Measurements from ENCODE around the gene ACACB.

The ACACB gene

GRCh38 chr12:109278912-109279311, 162.5 kb downstream of the ACACB start:
- Histone ChIP-seq H3K27me3 (ENCODE audit: insufficient read depth, low read depth) (no peaks in the 10 kb centered on the region), H3K9ac (no peak overlapping the region), H2AFZ (ENCODE audit: low read depth) (no peak overlapping the region), H3K79me2 (ENCODE audit: insufficient read depth, low read depth) (no peaks in the 10 kb centered on the region), H4K20me1 (ENCODE audit: insufficient read depth) (no peaks in the 10 kb centered on the region), H3K27ac (no peak overlapping the region), H3K36me3 (ENCODE audit: insufficient read depth) (no peaks in the 10 kb centered on the region), H3K4me1 (ENCODE audit: low read depth, poor library complexity, severe bottlenecking) (no peaks in the 10 kb centered on the region), H3K4me2 (no peak overlapping the region), H3K4me3 (IDR thresholded peaks at IDR 0.05; ENCODE audit: insufficient read depth, low read depth, low read length) (no peak overlapping the region)
- no peak for TF ChIP-seq CTCF (conservative IDR thresholded peaks at IDR 0.05; ENCODE audit: low read depth, low read length)

GRCh38 chr12:109279525-109279924, 163.1 kb downstream of the ACACB start:
- Histone ChIP-seq H3K36me3 (ENCODE audit: insufficient read depth) (no peaks in the 10 kb centered on the region), H2AFZ (ENCODE audit: low read depth) (no peak overlapping the region), H3K9ac (no peak overlapping the region), H4K20me1 (ENCODE audit: insufficient read depth) (no peaks in the 10 kb centered on the region), H3K4me3 (IDR thresholded peaks at IDR 0.05; ENCODE audit: insufficient read depth, low read depth, low read length) (no peak overlapping the region), H3K27me3 (ENCODE audit: insufficient read depth, low read depth) (no peaks in the 10 kb centered on the region), H3K27ac (no peak overlapping the region), H3K4me1 (ENCODE audit: low read depth, poor library complexity, severe bottlenecking) (no peaks in the 10 kb centered on the region), H3K4me2 (no peak overlapping the region), H3K79me2 (ENCODE audit: insufficient read depth, low read depth) (no peaks in the 10 kb centered on the region)
- TF ChIP-seq CTCF (conservative IDR thresholded peaks at IDR 0.05; ENCODE audit: low read depth, low read length): no peak

- Histone ChIP-seq H3K4me1 (ENCODE audit: low read depth, poor library complexity, severe bottlenecking) (no peaks in the 10 kb centered on the region), H3K27ac (no peak overlapping the region), H3K79me2 (ENCODE audit: insufficient read depth, low read depth) (no peaks in the 10 kb centered on the region), H3K4me3 (IDR thresholded peaks at IDR 0.05; ENCODE audit: insufficient read depth, low read depth, low read length) (no peak overlapping the region), H3K27me3 (ENCODE audit: insufficient read depth, low read depth) (no peaks in the 10 kb centered on the region), H3K9ac (no peak overlapping the region), H2AFZ (ENCODE audit: low read depth) (no peak overlapping the region), H3K4me2 (no peak overlapping the region), H3K36me3 (ENCODE audit: insufficient read depth) (no peaks in the 10 kb centered on the region), H4K20me1 (ENCODE audit: insufficient read depth) (no peaks in the 10 kb centered on the region)
- no peak for TF ChIP-seq CTCF (conservative IDR thresholded peaks at IDR 0.05; ENCODE audit: low read depth, low read length)
These were observed 165.1 kb downstream of the ACACB start for GRCh38 chr12:109281452-109281851.

DNA sequence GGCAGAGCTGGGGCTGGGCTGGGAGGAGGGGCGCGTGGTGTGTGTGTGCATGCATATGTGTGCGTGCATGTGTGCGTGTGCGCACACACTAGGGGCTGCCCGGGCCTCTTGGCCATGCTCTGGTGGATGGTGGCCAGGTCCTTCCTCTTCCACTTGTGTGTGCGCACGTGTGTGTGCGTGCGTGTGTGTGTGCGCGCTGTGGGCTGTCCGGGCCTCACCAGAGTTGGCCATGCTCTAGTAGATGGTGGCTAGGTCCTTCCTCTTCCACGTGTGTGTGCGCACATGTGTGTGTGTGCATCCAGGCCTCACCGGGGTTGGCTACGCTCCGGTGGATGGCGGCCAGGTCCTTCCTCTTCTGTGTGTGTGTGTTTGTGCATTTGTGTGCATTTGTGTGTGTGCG, 168.0 kb downstream of the ACACB start:
- Histone ChIP-seq H3K4me3 (IDR thresholded peaks at IDR 0.05; ENCODE audit: insufficient read depth, low read depth, low read length) (no peak overlapping the region), H3K36me3 (ENCODE audit: insufficient read depth) (no peaks in the 10 kb centered on the region), H4K20me1 (ENCODE audit: insufficient read depth) (no peaks in the 10 kb centered on the region), H2AFZ (ENCODE audit: low read depth) (no peak overlapping the region), H3K9ac (no peak overlapping the region), H3K4me1 (ENCODE audit: low read depth, poor library complexity, severe bottlenecking) (no peaks in the 10 kb centered on the region), H3K4me2 (no peak overlapping the region), H3K27ac (no peak overlapping the region), H3K79me2 (ENCODE audit: insufficient read depth, low read depth) (no peaks in the 10 kb centered on the region), H3K27me3 (ENCODE audit: insufficient read depth, low read depth) (no peaks in the 10 kb centered on the region)
- TF ChIP-seq CTCF (conservative IDR thresholded peaks at IDR 0.05; ENCODE audit: low read depth, low read length): no peak

- H3K27me3 ChIP-seq (ENCODE audit: insufficient read depth, low read depth): no peaks in the 10 kb centered on the region
- no peaks in the 10 kb centered on the region for H3K36me3 ChIP-seq (ENCODE audit: insufficient read depth)
- H3K4me2 ChIP-seq: no peak overlapping the region
- TF ChIP-seq CTCF (conservative IDR thresholded peaks at IDR 0.05; ENCODE audit: low read depth, low read length): no peak
- no peaks in the 10 kb centered on the region for H3K4me1 ChIP-seq (ENCODE audit: low read depth, poor library complexity, severe bottlenecking)
- H4K20me1 ChIP-seq (ENCODE audit: insufficient read depth): no peaks in the 10 kb centered on the region
- no peak overlapping the region for H3K4me3 ChIP-seq (IDR thresholded peaks at IDR 0.05; ENCODE audit: insufficient read depth, low read depth, low read length)
- H3K27ac ChIP-seq: no peak overlapping the region
- no peaks in the 10 kb centered on the region for H3K79me2 ChIP-seq (ENCODE audit: insufficient read depth, low read depth)
- no peak overlapping the region for H2AFZ ChIP-seq (ENCODE audit: low read depth)
- no peak overlapping the region for H3K9ac ChIP-seq
These were observed 169.9 kb downstream of the ACACB start for GRCh38 chr12:109286252-109286651.

All from KMS-11 (cell line).